ENCODE results near the gene INTS3. TPM values are rescaled to one million over a fixed set of nuclear protein-coding genes. Genes with fewer than 3 reads are reported as not detected.

INTS3 gene
- total RNA-seq, 1 donor from 2014 or later, result 45.1 TPM

- no peaks in the 10 kb centered on the region for H3K27me3 ChIP-seq
- Mint-ChIP-seq H3K27me3 (ENCODE audit: insufficient read depth, low read depth) (no peaks in the 10 kb centered on the region), H3K4me1 (peaks cover 23% of the 10 kb centered on the region), H3K9me3 (no peaks in the 10 kb centered on the region), H3K4me3 (peak overlapping the region; percentile 5), H3K36me3 (peaks cover 7% of the 10 kb centered on the region), H3K27ac (peak overlapping the region; percentile 25)
- H4K20me1 ChIP-seq (ENCODE audit: low read depth), result peaks cover 7% of the 10 kb centered on the region
- H3K9ac ChIP-seq, result no peak overlapping the region
- peaks cover 11% of the 10 kb centered on the region for H3F3A ChIP-seq (ENCODE audit: low read depth)
- no peaks in the 10 kb centered on the region for H3K36me3 ChIP-seq
- no peak overlapping the region for H3K4me3 ChIP-seq
- H3K79me2 ChIP-seq (ENCODE audit: low read depth), result peaks cover 44% of the 10 kb centered on the region
- no peaks in the 10 kb centered on the region for H3K9me3 ChIP-seq (ENCODE audit: low read depth)
- H3K4me2 ChIP-seq, result no peak overlapping the region
- H2AFZ ChIP-seq (replicated peaks), result no peak overlapping the region
- no peak for DNase-seq (ENCODE audit: low spot score)
- peaks cover 21% of the 10 kb centered on the region for H3K4me1 ChIP-seq
- no peak overlapping the region for H3K27ac ChIP-seq
- TF ChIP-seq EZH2 (IDR thresholded peaks at IDR 0.05), result no peak
- no peak for TF ChIP-seq EZH2phosphoT487 (IDR thresholded peaks at IDR 0.05)
- no peak for TF ChIP-seq CTCF (IDR thresholded peaks at IDR 0.05)
These were observed 7.2 kb downstream of the INTS3 start for GRCh38 chr1:153735090-153735420.

GRCh38 chr1:153741986-153742385 lies 14.1 kb downstream of the INTS3 start:
- Histone ChIP-seq H3K36me3 (no peaks in the 10 kb centered on the region), H3K4me2 (no peak overlapping the region), H3K27me3 (no peaks in the 10 kb centered on the region), H2AFZ (replicated peaks) (no peak overlapping the region), H3K79me2 (ENCODE audit: low read depth) (no peaks in the 10 kb centered on the region), H4K20me1 (ENCODE audit: low read depth) (peaks cover 16% of the 10 kb centered on the region), H3K9ac (no peak overlapping the region), H3K4me3 (no peak overlapping the region), H3K4me1 (peaks cover 27% of the 10 kb centered on the region), H3K9me3 (ENCODE audit: low read depth) (no peaks in the 10 kb centered on the region), H3K27ac (no peak overlapping the region), H3F3A (ENCODE audit: low read depth) (peaks cover 25% of the 10 kb centered on the region)
- Mint-ChIP-seq H3K27ac (no peak overlapping the region), H3K36me3 (peaks cover 37% of the 10 kb centered on the region), H3K4me3 (no peak overlapping the region), H3K4me1 (peaks cover 2% of the 10 kb centered on the region), H3K9me3 (no peaks in the 10 kb centered on the region), H3K27me3 (ENCODE audit: insufficient read depth, low read depth) (peaks cover 2% of the 10 kb centered on the region)
- TF ChIP-seq CTCF (IDR thresholded peaks at IDR 0.05) (no peak), EZH2phosphoT487 (IDR thresholded peaks at IDR 0.05) (no peak), EZH2 (IDR thresholded peaks at IDR 0.05) (no peak)
- no peak for DNase-seq (ENCODE audit: low spot score)

GRCh38 chr1:153742411-153743142 lies 14.7 kb downstream of the INTS3 start:
- peaks cover 30% of the 10 kb centered on the region for H3K4me1 ChIP-seq
- H3K27me3 ChIP-seq, result no peaks in the 10 kb centered on the region
- no peak overlapping the region for H3K9ac ChIP-seq
- H3K27ac ChIP-seq, result no peak overlapping the region
- H3K4me1 Mint-ChIP-seq, result peaks cover 2% of the 10 kb centered on the region
- peaks cover 28% of the 10 kb centered on the region for H3F3A ChIP-seq (ENCODE audit: low read depth)
- H3K27me3 Mint-ChIP-seq (ENCODE audit: insufficient read depth, low read depth), result peaks cover 2% of the 10 kb centered on the region
- peaks cover 40% of the 10 kb centered on the region for H3K36me3 Mint-ChIP-seq
- no peak overlapping the region for H3K4me3 Mint-ChIP-seq
- no peak for DNase-seq (ENCODE audit: low spot score)
- H3K4me2 ChIP-seq, result no peak overlapping the region
- no peaks in the 10 kb centered on the region for H3K79me2 ChIP-seq (ENCODE audit: low read depth)
- H2AFZ ChIP-seq (replicated peaks), result no peak overlapping the region
- H3K9me3 Mint-ChIP-seq, result no peaks in the 10 kb centered on the region
- no peaks in the 10 kb centered on the region for H3K9me3 ChIP-seq (ENCODE audit: low read depth)
- no peak overlapping the region for H3K27ac Mint-ChIP-seq
- H4K20me1 ChIP-seq (ENCODE audit: low read depth), result peaks cover 16% of the 10 kb centered on the region
- H3K4me3 ChIP-seq, result no peak overlapping the region
- H3K36me3 ChIP-seq, result no peaks in the 10 kb centered on the region
- TF ChIP-seq EZH2 (IDR thresholded peaks at IDR 0.05) (no peak), EZH2phosphoT487 (IDR thresholded peaks at IDR 0.05) (no peak), CTCF (IDR thresholded peaks at IDR 0.05) (no peak)

Data from neural progenitor cell (in vitro differentiated cells).